ENCODE data around the gene RSPO3. TPM values are rescaled to one million over a fixed set of nuclear protein-coding genes. Genes with fewer than 3 reads are reported as not detected.

Gene RSPO3
- total RNA-seq, 1 donor from 2014 or later, result not detected

DNA sequence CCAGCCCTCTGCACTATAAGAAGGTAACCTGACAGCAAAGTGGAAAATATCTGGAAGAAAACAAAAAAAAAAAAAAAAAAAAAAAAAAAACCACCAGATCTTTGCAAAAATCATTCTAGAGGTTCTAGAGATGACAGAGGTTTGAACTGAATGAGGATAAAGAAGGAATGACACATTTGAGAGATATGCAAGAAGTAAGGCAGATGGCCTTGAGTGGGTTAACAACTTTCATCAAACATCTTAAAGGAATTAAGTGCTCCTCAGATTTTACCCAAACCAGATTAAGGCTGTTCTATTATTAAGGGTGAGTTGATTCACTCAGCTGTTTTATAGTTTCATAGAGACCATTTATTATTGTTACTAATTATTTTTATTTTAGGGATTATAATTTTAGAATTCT lies 62.0 kb downstream of the RSPO3 start:
- no peaks in the 10 kb centered on the region for H3K27me3 Mint-ChIP-seq (ENCODE audit: low read depth)
- no peak for DNase-seq (ENCODE audit: low read depth, low spot score)
- no peaks in the 10 kb centered on the region for H3K9me3 Mint-ChIP-seq
- no peak overlapping the region for H3K4me3 Mint-ChIP-seq
- H3K4me1 Mint-ChIP-seq, result no peaks in the 10 kb centered on the region
- no peaks in the 10 kb centered on the region for H3K36me3 Mint-ChIP-seq (ENCODE audit: low read depth)
- no peak for TF ChIP-seq CTCF (conservative IDR thresholded peaks at IDR 0.05)
- H3K27ac Mint-ChIP-seq (ENCODE audit: unreplicated experiment), result no peak overlapping the region

DNA sequence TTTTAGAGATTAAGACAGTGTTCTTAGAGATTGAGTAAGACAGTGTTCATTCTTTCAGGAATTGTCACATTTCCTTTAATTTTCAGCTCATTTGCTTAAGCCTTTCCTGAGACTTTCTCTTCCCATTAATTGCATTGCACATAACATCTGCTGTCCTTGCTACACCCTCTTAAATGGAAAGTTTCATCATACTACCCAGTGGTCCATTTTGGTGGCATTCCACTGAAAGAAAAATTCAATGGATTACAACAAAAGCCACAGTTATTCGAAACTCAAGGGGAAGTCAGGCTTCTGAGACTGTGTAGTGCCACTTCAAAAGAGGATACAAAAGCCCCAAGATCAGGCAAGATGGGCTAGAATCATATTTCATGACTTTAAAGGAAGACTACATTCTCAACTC lies 64.0 kb downstream of the RSPO3 start:
- no peak for TF ChIP-seq CTCF (conservative IDR thresholded peaks at IDR 0.05)
- H3K4me1 Mint-ChIP-seq, result no peaks in the 10 kb centered on the region
- H3K36me3 Mint-ChIP-seq (ENCODE audit: low read depth), result no peaks in the 10 kb centered on the region

DNA sequence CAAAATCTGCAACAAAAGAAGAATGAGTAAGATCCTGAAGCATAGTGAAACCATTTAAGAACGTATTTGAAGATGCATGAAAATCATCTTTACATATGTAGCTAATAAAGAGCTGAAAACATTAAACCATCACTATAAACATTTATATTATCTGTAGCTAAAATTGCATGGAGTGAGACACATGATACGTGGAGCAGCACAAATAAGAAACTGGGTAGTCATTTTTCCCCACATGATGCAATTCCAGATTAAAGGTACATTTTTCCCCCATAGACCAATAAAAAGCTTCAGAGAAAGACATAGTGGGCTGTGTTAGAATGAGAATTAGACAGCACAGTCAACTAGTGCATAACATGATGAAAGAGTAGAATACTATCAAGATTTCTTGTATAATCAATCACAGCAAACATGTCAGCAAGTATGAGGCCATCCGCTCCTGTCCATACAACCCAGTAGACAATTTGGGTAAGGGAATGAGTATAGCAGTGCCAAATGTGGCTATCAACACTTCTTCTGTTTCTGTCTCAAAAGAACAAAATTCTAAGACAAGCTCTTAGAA lies 67.0 kb downstream of the RSPO3 start:
- Mint-ChIP-seq H3K27me3 (ENCODE audit: low read depth) (no peaks in the 10 kb centered on the region), H3K9me3 (no peaks in the 10 kb centered on the region), H3K4me3 (no peak overlapping the region), H3K36me3 (ENCODE audit: low read depth) (no peaks in the 10 kb centered on the region), H3K27ac (ENCODE audit: unreplicated experiment) (no peak overlapping the region), H3K4me1 (no peaks in the 10 kb centered on the region)
- no peak for TF ChIP-seq CTCF (conservative IDR thresholded peaks at IDR 0.05)
- no peak for DNase-seq (ENCODE audit: low read depth, low spot score)

More for the DNA sequence above, 64.0 kb downstream of the RSPO3 start:
- Mint-ChIP-seq H3K27ac (ENCODE audit: unreplicated experiment) (no peak overlapping the region), H3K27me3 (ENCODE audit: low read depth) (no peaks in the 10 kb centered on the region), H3K4me3 (no peak overlapping the region), H3K9me3 (no peaks in the 10 kb centered on the region)
- DNase-seq (ENCODE audit: low read depth, low spot score), result no peak

GRCh38 chr6:127186889-127187288 lies 68.4 kb downstream of the RSPO3 start:
- no peaks in the 10 kb centered on the region for H3K9me3 Mint-ChIP-seq

DNA sequence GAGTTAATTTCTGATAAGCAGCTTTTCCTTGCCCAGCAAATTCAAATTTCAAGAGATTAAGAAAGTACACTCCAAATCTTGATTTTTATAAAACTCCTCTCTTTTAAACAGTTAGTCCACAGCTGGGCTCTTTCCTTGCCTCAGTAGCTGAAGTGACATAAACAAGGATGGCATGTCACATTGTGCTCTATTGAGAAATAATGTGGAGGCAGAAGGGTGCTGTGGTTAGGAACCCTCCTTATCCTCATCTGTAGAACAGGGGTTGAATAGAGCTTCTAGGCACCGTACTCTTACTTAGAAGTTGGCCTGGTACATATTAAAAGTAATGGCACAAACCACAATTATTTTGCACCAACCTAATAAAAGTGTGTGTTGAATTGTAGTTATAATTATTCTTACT lies 70.3 kb downstream of the RSPO3 start:
- no peak for TF ChIP-seq CTCF (conservative IDR thresholded peaks at IDR 0.05)
- no peaks in the 10 kb centered on the region for H3K9me3 Mint-ChIP-seq
- no peak overlapping the region for H3K4me3 Mint-ChIP-seq
- no peaks in the 10 kb centered on the region for H3K4me1 Mint-ChIP-seq
- H3K27ac Mint-ChIP-seq (ENCODE audit: unreplicated experiment), result no peak overlapping the region
- DNase-seq (ENCODE audit: low read depth, low spot score), result no peak
- no peaks in the 10 kb centered on the region for H3K36me3 Mint-ChIP-seq (ENCODE audit: low read depth)
- H3K27me3 Mint-ChIP-seq (ENCODE audit: low read depth), result no peaks in the 10 kb centered on the region

More at GRCh38 chr6:127186889-127187288, 68.4 kb downstream of the RSPO3 start:
- Mint-ChIP-seq H3K27ac (ENCODE audit: unreplicated experiment) (no peak overlapping the region), H3K36me3 (ENCODE audit: low read depth) (no peaks in the 10 kb centered on the region), H3K4me3 (no peak overlapping the region), H3K4me1 (no peaks in the 10 kb centered on the region), H3K27me3 (ENCODE audit: low read depth) (no peaks in the 10 kb centered on the region)
- TF ChIP-seq CTCF (conservative IDR thresholded peaks at IDR 0.05), result peak; percentile 62
- peak; percentile 28 for DNase-seq (ENCODE audit: low read depth, low spot score)
